T follicular helper cell (primary cell): ENCODE results near the gene KCNK7.
A peak's percentile ranks its signal among the peaks of the same experiment; 100 is the strongest.
"Not testable (repeated sequence)": the region's sequence is repeated elsewhere in the genome, so short reads cannot be mapped to it uniquely, and the experiment has no call there.

Experiments
- DNase-seq: peaks from one replicate; pipeline ENCODE4 v3.0.0-alpha.2; 2020; ENCODE audit warnings: low read depth
- total RNA-seq, 2 experiments: gene quantifications; one replicate each; lab custom pipeline; 2026; lab: John Stamatoyannopoulos, UW

Gene KCNK7, protein sequence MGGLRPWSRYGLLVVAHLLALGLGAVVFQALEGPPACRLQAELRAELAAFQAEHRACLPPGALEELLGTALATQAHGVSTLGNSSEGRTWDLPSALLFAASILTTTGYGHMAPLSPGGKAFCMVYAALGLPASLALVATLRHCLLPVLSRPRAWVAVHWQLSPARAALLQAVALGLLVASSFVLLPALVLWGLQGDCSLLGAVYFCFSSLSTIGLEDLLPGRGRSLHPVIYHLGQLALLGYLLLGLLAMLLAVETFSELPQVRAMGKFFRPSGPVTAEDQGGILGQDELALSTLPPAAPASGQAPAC
- 0.65 to 0.90 reads per million in 2 experiments for total RNA-seq

GRCh38 chr11:65595543-65596281, at the start of gene KCNK7:
Gene KCNK7, minus strand, starts transcription at chr11:65595800. Its CDS starts 28 bp downstream, at chr11:65595772.
- no peak for DNase-seq

DNA sequence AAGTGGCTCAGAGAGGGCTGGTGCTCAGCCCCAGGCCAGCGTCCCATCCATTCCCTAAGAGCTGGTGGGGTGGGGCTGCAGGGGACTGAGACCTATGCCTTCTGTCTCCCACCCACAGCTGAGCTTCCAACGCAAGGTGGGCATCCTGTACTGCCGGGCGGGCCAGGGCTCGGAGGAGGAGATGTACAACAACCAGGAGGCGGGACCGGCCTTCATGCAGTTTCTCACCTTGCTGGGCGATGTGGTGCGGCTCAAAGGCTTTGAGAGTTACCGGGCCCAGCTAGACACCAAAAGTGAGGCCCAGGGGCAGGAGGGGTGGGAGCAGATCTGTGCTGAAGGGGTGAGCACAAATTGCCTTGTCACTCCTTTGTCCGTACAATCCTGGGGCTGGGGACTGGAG, 49.2 kb upstream of the KCNK7 start:
- no peak for DNase-seq

- no peak for DNase-seq
Observed at GRCh38 chr11:65643971-65644370, 48.4 kb upstream of the KCNK7 start.

- no peak for DNase-seq
Observed at GRCh38 chr11:65642014-65642671, 46.5 kb upstream of the KCNK7 start.

- no peak for DNase-seq
Observed at GRCh38 chr11:65641297-65642013, 45.9 kb upstream of the KCNK7 start.

- DNase-seq: no peak
Observed at GRCh38 chr11:65640483-65641296, 45.1 kb upstream of the KCNK7 start.

DNA sequence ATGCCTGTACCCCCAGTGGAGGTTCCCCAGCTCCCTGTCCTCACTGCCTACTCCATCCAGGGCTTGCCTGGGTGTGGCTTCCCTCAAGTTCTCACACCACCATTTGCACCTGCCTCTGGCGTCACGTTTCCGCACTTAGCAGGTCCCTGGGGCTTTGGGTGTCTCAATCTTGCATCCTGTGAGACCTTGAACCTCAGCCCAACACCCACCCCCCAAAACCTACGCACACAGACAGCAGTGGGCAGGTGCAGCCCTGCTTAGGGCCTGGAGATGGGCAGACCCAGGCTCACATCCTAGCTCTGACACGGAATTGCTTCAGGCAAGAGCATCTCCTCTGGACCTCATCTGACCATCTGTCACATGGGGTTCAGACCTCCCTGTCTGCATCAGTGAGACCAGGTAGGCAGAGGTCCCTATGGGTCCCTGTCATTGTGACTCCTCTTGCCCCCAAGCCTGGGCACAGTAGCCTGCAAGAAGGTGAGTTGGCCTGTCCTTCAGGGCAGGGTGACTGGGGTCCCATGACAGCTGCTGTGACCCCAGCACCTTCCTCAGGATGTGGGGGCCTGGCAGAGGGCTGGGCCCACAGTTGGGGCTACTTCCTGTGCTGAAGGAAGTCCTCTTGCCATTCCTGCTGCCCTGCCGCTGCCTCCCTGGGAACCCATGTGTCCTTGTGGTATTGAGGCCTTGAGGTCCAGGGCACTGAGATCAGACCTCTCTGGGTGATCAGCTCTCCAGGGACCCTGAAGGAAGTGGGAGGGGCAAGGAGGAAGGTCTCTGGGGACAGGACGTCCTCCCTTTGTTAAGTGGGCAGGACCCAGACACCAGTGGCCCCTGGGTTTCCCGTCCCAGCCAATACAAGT, 44.3 kb upstream of the KCNK7 start:
- DNase-seq: peak; percentile 78

DNA sequence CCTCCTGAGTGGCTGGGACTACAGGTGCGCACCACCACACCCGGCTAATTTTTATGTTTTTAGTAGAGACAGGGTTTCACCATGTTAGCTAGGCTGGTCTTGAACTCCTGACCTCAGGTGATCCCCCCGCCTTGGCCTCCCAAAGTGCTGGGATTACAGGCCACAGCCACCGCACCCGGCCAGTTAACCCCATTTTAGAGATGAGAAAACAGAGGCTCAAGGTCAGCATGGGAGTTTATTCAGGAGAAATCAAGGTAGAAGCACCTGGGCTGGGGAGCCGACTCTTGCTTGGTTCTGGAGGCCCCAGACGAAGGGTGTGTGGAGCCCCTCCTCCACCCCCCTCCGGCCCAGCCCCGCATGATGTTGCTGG, 43.6 kb upstream of the KCNK7 start:
- DNase-seq: not testable (repeated sequence)

DNA sequence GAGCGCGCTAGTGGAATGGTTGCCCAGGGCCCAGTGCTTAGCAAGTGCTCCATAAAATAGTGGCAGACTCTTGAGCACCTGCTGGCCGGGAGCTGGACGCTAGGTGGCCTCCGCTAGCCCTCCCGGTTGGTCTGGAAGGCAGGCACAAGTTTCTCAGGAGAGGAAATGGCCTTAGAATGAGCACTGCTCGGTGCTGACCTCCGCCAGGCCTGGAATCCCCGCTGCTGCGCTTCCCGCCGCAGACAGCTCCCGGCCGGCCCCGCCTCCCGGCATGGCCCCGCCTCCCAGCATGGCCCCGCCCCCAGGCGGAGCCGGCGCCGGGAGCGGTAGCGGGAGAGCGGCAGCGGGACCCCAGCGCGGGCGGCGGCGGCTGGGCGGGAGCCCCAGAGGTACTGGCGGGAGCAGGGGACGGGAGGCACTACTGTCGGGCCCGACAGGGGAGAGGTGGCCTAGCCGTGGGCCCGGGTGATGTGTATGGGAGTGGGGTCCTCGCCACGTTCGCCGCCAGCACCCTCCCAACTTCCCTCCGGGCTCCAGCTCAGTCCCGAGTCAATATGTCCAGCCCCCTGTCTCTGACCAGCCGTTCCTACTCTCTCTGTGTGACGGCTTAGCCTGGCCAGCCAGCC, 42.3 kb upstream of the KCNK7 start, which contains the start of gene SIPA1:
TSS of gene SIPA1 (plus strand) at position 308 of the 626 bp plus-strand sequence. CDS start 2,821 bp downstream, outside the sequence.
- peak; percentile 64 for DNase-seq

- DNase-seq: no peak
Observed at GRCh38 chr11:65637032-65637557, 41.5 kb upstream of the KCNK7 start.

GRCh38 chr11:65636108-65637031, 40.8 kb upstream of the KCNK7 start:
- no peak for DNase-seq

DNA sequence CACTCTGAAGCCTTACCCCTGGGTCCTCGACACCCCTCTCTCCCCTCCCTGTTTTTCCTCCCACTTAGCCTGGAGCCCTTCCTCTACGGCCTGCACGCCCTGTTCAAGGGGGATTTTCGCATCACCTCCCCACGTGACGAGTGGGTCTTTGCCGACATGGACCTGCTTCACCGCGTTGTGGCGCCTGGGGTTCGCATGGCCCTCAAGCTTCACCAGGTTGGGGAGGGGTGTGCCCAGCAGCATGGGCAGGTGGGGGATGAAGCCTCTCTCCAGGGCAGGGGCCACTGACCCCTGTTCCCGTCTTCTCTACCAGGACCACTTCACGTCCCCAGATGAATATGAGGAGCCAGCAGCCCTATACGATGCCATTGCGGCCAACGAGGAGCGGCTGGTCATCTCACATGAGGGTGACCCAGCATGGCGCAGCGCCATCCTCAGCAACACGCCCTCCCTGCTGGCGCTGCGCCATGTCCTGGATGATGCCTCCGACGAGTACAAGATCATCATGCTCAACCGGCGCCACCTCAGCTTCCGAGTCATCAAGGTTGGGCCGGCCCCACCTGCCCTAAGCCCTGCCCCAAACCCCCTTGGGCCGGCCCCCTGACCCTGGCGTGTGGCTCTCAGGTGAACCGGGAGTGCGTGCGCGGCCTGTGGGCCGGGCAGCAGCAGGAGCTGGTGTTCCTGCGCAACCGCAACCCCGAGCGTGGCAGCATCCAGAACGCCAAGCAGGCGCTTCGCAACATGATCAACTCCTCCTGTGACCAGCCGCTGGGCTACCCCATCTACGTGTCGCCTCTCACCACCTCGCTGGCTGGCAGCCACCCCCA, 39.5 kb upstream of the KCNK7 start:
- DNase-seq: no peak

- no peak for DNase-seq
Observed at GRCh38 chr11:65634440-65634839, 38.8 kb upstream of the KCNK7 start.

DNA sequence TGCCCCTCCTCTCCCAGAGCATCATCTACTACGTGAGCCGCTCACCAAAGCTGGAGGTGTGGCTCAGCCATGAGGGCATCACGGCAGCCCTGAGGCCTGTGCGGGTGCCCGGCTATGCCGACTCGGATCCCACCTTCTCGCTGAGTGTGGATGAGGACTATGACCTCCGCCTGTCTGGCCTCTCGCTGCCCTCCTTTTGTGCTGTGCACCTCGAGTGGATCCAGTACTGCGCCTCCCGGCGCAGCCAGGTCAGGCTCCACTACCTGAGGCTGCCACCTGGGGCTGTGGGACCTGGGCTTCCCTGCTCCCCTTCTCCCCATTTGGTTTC, 38.5 kb upstream of the KCNK7 start:
- no peak for DNase-seq

DNA sequence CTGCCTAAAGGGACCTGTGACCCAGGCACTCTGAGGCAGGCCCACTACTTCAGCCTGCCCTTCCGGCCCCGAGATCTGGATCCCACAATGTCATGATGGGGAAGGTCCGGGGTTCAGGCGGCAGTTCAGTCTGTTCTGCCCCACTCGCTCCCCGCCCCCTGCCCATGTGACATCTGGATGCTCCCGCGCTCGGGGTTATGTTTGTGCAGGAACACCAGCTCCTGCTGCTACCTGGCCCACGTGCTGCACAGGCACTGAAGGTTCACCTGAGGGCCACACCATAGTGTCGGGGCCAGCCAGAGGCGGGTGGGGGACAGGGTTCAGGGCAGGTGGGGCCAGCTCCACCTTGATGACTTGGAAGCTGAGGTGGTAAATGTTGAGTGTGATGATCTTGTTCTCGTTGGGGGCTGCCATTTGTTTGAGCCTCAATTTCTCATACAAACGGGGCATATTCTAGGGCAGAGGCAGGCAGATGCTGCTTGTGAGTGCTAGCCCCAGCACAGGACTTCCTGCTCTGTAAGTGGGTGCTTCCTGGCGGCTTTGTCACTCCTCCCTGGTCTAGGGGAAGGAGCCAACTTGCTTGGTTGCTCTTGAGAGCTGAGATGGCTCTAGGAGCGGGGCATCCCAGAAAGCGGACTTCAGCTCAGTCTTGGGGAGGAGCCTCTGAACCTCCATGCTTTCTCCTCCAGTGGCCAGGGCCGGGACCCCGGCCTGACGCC, 37.9 kb upstream of the KCNK7 start:
- DNase-seq: no peak

GRCh38 chr11:65630215-65630614, 34.6 kb upstream of the KCNK7 start:
- DNase-seq: no peak

DNA sequence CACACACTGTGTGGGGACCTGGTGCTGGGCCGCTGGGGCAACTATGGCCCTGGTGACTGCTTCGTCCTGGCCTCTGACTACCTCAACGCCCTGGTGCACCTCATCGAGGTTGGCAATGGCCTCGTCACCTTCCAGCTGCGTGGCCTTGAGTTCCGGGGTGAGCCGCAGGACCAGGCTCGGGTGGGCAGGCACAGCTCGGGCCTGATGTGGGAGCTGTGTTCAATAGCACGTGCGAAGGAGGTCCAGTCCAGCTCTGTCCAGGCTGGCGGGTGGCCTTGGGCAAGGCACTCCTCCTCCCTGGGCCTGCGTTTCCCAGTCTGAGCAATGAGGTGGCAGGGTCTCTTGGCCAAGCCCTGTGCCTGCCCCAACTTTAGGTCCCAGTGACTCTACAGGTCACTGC, 34.0 kb upstream of the KCNK7 start:
- DNase-seq: no peak
